GM11168 (cell line): ENCODE data around the gene PPP5C.
"Not testable (repeated sequence)": the region's sequence is repeated elsewhere in the genome, so short reads cannot be mapped to it uniquely, and the experiment has no call there.

Source experiments
- in situ Hi-C: fragments of 300-500 bp; cut with MboI; formaldehyde crosslinking; loops from one replicate; pipeline ENCODE4 v1.12.0; 2022; ENCODE audit warnings: low sequenced_read_pairs; ENCODE audit not compliant: unreplicated experiment

PPP5C gene

DNA sequence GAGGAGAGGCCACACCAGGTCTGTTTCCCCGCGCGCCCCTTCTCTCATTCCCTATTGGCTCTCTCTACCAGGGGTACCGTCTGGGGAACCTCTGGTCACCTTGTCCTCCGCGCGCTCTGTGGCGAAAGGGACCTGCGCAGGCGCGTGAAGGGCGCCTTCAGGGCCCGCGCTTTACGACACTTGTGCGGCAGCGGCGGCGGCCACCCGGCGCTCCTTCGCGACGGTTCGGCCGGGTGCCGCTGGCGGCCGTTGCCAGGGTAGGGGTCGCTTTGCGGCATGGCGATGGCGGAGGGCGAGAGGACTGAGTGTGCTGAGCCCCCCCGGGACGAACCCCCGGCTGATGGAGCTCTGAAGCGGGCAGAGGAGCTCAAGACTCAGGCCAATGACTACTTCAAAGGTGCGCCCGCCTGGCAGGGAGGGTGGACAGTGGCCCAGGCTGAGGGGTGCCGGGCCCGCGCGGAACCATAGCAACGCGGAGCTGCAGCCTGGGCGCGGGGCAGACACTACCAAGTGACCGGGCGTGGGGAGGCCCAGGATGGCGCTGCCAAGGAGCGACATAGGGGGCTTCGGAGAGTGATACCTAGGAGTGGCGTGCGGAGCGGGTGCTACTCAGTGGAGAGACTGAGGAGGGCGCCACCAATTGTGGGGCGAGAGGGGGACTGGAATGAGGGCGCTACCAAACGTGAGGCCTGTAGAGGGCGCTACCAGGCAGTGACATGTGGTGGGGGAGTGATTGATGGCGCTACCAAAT, at the start of gene PPP5C:
TSS of gene PPP5C (plus strand) at position 267 of the 751 bp plus-strand sequence. CDS start at position 277, 10 bp downstream.
- in situ Hi-C loops = no loop called here

DNA sequence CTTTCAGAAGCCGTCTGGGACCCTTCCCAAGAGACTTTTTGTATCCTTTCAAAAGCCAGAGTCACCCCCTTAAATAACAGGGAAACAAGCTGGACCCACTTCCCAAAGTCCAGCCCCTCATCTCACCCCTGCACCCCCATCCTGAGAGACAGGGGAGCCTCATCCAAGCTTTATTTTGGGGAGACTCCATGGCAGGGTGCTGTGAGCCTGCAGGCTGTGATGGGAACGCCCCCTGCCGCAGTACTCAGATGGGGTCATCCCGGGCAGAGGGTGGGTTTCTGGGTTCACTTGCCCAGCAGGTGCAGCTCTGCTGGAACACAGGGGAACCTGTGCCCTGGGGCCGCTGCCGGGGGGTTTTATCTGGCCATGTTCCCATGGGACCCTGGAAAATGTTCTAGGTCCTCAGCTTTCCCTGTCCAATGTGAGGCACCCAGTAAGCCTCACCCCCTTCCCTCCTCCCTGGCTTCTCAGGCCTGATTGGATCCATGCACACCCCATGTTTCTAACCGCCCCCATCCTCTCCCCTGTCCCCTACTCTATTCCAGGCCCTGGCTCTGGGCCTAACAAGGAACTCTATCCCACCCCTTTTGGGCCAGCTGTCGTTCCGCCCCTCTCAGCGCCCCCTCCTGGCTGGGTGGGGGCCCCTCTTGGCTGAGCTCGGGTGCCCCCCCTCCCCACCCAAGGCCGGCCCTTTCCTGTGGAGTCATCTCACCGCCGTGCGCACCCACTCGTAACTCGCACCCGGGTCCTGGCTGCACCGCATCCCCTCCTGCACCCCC, 49.0 kb upstream of the PPP5C start:
- in situ Hi-C loops = no loop called here

DNA sequence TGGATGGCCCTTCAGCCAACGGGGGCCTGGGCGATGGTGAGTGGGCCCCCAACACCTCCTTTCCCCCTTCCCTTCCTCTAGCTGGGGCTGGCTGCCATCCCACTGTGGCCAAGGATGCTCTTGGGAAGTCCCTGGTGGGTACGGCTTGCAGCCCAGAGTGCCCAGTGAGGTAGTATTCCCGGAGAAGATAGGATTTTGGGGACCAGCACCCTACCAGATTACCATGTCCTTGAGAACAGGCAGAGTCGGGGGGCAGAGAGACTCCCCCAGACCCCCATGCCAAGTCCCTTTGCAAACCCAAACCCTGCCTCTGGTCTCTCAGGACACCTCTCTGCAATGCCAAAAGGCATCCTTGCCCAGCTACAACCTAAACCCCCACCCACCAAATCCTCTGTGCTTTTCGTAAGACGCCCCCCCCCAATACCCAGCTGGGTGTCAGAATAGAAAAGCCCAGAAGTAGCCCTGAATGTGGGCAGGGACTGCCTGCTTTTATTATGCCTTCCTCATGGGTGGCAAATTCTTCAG, 48.3 kb upstream of the PPP5C start:
- in situ Hi-C loops = no loop called here

DNA sequence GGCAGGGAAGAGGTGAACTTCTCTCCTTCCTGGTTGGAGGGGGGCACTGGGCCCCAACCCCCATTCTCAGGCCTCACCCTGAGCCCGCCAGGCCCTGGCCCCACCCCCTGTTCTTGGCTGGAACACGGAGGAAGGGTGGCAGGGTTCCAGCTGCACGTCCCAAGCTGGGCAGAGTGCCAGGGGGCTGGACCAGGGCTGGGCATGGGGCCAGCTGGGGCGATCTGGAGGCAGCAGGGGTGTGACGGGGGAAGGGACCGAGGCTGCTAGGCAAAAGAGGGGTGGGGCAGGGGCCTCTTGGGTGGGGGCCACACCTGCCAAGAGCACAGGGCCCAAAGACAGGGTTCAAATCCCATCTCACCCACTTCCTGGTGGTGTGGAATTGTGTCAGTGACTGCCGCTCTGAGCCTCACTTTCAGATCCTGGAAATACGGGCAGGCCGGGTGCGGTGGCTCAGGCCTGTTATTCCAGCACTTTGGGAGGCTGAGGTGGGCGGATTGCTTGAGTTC, 47.8 kb upstream of the PPP5C start:
- in situ Hi-C loops = no loop called here

- in situ Hi-C loops = no loop called here
These were observed 47.2 kb upstream of the PPP5C start for GRCh38 chr19:46299695-46300094.

GRCh38 chr19:46303322-46303690, 43.6 kb upstream of the PPP5C start:
- in situ Hi-C loops = no loop called here

GRCh38 chr19:46303691-46304397, 43.0 kb upstream of the PPP5C start:
- in situ Hi-C loops = no loop called here

DNA sequence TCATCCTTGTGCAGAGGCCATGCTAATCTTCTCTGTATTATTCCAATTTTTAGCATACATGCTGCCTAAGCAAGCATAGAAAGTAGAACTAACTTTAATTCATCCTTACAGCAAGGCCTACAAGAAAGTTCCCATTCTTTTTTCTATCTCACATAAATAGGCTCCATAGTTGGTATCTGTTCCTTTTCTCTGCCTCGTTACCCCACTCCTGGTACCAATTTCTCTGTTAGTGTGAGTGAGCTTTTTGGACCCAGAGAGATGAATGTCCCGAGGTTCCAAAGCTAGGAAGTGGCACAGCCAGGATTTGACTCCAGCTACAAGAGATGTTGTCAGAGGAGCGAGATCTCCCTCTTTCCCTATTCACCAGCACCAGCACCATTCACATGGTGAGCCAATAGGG, 40.4 kb upstream of the PPP5C start:
- in situ Hi-C loops = no loop called here

- in situ Hi-C loops = no loop called here
These were observed 38.4 kb upstream of the PPP5C start for GRCh38 chr19:46308510-46308909.

DNA sequence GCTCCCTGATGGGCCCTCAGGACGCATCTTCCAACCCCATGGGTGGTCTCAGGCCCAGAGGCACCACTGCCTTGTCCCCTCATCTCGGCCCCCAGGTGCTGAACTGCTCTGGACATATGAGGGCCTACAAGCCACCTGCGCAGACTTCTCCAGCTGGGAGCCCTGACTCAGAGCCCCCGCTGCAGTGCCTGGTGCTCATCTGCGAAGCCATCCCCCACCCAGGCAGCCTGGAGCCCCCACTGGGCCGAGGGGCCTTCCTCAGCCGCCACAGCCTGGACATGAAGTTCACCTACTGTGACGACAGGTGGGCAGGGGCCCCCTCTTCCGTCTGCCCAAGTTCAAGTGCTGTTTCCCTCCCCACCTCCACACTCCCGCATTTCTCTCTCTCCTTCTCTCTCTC, 37.8 kb upstream of the PPP5C start:
- in situ Hi-C loops = no loop called here

GRCh38 chr19:46311444-46311843, 35.4 kb upstream of the PPP5C start:
- in situ Hi-C loops = no loop called here

DNA sequence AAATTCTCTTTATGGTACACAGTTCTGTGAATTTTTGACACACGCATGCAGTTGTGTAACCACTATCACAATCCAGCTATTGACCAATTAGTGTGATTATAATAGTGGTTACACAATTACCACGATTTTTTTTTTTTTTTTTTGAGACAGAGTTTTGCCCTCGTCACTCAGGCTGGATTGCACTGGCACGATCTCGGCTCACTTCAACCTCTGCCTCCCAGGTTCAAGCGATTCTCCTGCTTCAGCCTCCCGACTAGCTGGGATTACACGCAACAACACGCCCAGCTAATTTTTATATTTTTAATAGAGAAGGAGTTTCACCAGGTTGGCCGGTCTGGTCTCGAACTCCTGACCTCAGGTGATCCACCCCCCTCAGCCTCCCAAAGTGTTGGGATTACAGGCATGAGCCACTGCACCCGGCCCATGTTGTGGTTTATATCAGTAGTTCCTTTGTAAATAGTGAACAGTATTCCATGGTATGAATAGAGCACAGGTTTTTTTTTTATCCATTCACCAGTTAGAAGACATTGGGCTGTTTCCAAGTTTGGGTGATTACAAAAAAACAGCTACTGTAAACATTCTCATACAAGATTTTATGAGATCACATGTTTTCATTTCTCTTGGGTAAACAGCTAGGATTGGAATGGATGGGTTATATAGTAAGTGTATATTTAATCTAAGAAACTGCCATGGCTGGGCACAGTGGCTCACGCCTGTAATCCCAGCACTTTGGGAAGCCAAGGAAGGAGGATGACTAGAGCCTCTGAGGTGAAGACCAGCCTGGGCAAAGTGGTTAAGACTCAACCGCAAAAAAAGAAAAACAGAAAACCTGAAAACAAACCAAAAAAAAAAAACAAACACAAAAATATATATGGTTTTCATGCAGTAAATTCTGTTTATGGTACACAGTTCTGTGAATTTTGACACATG, 33.1 kb upstream of the PPP5C start:
- in situ Hi-C loops = not testable (repeated sequence)

GRCh38 chr19:46317339-46317738, 29.5 kb upstream of the PPP5C start:
- in situ Hi-C loops = no loop called here

GRCh38 chr19:46319613-46320012, 27.3 kb upstream of the PPP5C start:
- in situ Hi-C loops = no loop called here

DNA sequence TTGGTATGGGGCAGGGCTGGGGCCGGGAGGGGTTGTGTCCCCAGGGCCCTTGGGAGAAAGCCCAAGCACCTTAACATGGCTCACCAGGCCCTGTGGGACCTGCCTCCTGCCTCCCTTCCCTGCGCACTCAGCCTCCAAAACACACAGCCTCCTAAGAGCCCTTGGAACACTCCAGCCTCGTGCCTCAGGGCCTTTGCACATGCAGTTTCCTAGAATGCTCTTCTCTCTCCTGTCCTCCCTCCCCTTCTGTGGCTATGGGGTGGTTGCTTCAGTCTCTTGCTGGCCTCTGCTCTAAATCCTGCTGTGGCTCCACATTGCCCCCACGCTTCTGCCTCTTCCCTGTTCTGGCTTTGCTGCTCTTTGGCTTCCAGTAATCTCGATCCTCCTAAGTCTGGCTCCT, 26.3 kb upstream of the PPP5C start:
- in situ Hi-C loops = no loop called here

- in situ Hi-C loops = no loop called here
These were observed 25.2 kb upstream of the PPP5C start for GRCh38 chr19:46321653-46322052.

GRCh38 chr19:46323227-46323626, 23.7 kb upstream of the PPP5C start:
- in situ Hi-C loops = not testable (repeated sequence)

DNA sequence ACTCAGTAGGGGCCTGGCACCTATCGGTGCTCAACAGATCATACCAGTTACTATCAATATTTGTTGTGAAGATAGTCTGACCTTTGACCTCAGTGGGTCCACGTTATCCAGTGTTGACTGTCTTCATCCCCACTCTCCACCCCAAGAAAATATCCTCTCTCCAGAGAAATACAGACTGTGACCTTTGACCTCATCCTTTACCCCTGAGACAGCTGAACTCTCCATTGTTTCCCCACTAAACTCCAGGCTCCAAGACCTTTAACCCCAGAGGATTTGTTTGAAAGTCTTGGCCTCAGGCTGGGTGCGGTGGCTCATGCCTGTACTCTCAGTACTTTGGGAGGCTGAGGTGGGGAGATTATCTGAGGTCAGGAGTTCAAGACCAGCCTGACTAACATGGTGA, 22.6 kb upstream of the PPP5C start:
- in situ Hi-C loops = no loop called here

- in situ Hi-C loops = no loop called here
These were observed 20.3 kb upstream of the PPP5C start for GRCh38 chr19:46326608-46327007.

GRCh38 chr19:46328079-46328478, 18.8 kb upstream of the PPP5C start:
- in situ Hi-C loops = no loop called here
